HG02885 (cell line): ENCODE data around the gene PAM16.
"Not testable (repeated sequence)": the region's sequence is repeated elsewhere in the genome, so short reads cannot be mapped to it uniquely, and the experiment has no call there.

Experiments
- ATAC-seq: cut with Tn5 transposase; IDR thresholded peaks from one replicate; pipeline ENCODE4 v1.9.1; 2021; ENCODE audit warnings: mild to moderate bottlenecking; ENCODE audit not compliant: unreplicated experiment, poor library complexity

PAM16 gene

GRCh38 chr16:4350787-4351659, at the start of gene PAM16:
TSS of gene PAM16 (minus strand) at chr16:4351321. CDS start at chr16:4351234, 87 bp downstream.
- ATAC-seq, result peak; percentile 90

DNA sequence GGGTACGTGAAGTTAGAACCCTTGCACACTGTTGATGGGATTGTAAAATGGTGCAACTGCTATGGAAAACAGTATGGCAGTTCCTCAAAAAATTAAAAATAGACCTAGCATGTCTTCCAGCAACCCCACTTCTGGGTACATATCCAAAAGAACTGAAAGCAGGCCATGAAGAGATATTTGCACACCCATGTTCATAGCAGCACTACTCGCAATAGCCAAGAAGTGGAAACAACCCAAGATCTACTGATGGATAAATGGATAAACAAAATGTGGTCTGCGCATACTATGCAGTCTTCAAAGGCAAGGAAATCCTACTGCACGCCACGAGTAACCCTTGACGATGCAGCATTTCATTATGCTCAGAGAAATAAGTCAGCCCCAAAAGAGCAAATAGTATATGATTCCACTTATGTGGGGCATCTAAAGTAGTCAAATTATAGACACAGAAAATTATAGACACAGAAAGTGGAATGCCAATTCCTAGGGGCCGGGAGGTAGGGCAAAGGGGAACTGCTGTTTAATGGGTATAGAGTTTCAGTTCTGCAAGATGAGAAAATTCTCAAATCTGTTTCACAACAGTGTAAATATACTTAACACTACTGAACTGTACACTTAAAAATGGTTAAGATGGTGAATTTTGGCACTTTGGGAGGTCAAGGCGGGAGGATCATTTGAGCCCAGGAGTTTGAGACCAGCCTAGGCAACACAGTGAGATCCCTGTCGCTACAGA, 48.0 kb upstream of the PAM16 start:
- ATAC-seq, result no peak

DNA sequence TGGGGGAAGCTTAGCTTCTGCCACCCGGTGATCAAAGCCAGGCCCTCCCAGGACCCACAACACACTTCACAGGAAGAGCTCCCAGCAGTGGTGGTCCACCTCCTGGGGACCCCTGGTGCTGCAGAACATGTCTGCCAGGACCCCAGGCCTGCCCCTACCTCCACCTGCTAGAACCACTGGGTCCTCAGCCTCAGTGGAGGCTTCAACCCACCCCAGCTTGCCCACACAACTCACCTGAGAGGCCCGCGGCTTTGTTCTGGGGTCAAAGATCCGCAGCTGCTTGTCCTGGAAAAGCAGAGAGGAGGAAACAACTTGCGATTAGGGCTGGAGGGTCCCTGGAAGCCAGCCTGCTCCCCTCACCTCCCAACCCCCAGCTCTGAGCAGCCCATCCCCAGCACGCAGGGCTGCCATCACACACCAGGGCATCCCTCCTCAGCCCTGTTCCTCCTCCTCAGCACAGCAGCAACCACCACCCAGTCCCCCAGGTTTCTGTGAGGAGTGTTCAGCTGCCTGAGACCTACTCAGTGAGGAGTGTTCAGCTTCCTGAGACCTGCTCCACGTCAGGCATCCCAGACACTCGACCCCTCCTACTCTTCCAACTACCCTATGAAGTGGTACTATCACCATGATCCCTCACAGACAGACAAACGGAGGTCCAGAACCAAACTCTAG, 44.1 kb upstream of the PAM16 start:
- ATAC-seq, result no peak

GRCh38 chr16:4393850-4394249, 42.7 kb upstream of the PAM16 start:
- ATAC-seq, result not testable (repeated sequence)

DNA sequence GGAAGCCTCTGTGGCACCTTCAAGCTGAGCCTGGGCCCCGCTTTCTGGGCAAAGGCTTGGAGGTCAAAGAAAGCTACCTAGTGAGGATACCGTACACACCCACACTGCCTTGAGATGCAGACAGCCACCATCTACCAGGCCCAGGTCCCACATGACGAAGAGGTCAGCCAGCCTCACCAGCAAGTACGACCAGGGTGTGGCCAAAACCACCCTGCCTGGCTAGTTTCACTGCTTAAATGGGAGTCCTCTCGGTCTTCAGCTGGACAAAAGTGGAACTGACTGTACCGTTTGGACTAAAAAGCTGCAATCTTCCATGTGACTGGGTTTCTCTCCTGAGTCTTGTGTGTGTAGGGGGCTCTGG, 42.1 kb upstream of the PAM16 start:
- no peak for ATAC-seq

GRCh38 chr16:4392382-4393239, 41.5 kb upstream of the PAM16 start:
- ATAC-seq, result no peak

GRCh38 chr16:4391631-4392381, 40.7 kb upstream of the PAM16 start:
- no peak for ATAC-seq

GRCh38 chr16:4390266-4391260, 39.4 kb upstream of the PAM16 start:
- ATAC-seq, result no peak

DNA sequence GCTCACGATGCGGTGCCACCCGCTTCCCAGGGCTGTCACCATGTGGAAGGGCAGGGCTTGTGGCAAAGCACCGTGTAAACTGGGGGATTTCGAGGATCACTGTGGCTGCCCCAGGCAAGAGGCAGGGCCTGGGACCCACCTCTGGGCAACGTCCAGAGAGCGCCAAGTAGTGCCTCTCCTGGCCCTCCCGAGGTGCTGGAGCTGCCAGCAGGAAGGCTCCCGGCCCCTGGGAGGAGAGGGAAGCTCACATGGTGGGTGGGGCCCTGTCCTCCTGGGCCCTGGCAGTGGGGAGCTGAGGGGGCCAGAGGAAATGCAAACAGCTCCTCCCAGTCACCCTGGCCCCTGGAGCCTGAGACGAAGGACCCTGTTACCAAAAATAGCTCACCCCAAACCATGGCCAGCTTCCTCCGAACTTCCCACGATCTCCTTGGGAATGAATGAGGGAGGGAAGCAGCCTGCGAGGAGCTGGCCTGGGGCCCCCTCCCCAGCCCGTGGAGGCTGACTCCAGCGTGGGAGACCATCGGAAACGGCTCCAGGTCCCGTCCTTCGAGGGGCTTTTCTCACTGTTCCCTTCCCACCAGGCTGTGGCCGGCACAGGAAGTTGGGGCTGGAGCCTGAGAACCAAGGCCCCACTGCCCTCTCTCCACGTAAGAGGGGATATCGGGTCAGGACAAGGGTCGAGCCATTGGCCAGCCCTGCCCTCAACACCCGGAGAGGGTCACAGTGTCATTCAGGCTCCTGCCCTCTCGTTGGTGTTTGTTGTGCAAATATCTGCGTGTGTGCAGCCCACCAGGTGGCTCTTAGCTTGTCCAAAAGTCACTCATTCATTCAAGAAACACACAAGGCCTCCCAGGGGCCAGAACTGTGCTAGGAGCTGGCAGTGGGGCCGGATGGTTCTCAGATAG, 38.2 kb upstream of the PAM16 start:
- no peak for ATAC-seq

GRCh38 chr16:4388271-4389021, 37.3 kb upstream of the PAM16 start:
- no peak for ATAC-seq

DNA sequence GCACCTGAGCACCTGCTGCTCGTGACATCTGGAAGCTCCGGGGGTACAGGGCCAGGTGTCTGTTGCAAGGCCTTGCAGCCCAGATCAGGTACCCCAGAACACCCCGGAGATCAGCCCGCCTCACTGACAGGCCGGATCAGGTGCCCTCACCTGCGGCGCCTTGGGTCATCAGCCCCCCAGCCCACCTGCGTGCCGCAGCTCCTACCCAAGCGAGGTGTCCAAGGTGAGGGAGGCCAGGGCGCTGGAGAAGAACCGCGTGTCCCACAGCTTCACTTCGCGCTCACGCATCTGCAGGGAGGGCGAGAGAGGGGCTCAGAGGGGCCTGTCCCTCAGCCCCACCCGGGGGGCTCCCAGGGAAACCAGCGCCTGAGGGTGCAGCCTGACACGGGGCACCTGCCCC, 36.7 kb upstream of the PAM16 start:
- ATAC-seq, result no peak

DNA sequence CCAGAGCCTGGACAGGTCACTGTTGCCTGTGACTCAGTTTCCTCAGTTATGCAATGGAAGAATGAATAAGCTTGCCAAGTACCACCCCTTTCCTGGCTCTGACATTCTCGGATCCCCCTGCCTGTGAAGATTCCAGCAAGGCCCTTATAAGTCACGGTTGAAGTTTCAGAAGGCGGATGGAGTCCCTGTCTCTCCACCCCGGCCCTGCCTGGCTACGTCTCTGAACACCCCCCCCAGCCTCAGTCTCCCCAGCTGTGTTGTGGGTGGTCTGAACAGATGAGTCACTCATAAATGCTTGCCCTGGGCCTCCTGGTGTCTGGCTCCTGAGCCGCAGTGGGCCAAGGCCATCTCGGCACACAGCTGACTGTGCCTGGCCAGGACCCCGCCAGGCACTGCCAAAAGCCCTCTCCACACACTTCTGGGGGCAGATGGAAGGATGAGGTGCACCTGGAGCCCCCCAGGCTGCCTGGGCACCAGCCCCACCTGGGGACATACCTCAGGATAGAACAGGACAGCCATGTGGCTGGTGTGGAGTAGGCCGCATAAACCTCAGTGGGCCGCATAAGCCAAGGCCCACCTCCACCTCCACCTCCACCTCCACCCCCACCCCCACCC, 35.9 kb upstream of the PAM16 start:
- no peak for ATAC-seq

DNA sequence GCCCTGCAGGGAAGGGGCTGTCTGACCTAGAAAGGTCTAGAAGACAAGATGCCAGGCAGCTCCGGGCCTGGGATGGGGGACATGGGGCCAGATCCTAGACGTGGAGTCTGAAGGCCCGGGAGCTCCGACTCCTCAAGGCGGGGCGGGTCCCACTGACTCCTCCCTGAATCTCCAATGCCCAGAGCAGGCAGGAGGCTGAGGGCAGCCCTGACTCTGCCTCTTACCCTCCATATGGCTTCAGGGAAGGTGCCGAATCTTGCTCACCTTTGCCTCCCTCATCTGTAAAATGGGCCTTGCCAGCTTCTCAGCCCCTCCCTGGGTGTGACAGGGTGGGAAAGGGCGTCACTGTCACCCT, 35.3 kb upstream of the PAM16 start:
- ATAC-seq, result no peak

GRCh38 chr16:4385789-4386450, 34.8 kb upstream of the PAM16 start:
- ATAC-seq, result no peak

DNA sequence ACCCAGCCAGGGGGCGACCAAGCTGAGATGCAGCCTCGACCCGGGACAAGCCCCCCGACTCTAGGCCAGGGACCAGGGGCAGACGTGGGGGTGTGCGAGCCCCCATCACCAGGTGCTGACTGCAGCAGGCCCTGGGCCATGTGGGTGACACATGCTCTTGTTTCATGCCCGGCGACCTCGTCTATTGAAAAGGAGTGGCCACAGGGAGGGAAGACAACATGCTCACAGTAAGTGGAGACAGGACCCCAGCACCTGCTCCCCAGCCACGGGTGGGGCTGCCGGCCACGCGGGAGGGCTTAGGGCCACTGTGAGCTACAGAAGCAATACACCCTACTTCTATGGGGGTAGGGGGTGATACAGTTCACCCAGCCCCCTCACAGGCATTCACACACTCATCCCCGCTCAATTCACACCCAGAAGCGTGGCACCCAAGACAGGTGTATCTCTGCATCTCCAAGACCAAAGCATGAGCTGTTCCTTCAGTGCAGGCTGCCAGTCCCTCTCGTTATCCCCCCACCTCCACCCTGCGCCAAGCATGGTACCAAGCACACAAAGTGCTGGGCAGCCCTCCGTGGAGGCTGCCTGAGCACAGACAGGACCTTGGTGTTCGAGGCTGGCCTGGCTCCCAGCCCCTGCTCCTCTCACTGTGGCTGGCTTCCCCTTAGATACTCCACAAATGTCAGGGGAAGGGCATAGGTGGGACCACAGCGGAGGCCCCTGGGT, 34.1 kb upstream of the PAM16 start:
- no peak for ATAC-seq
